Measurements from ENCODE around the gene NID1. TPM values are rescaled to one million over a fixed set of nuclear protein-coding genes. Genes with fewer than 3 reads are reported as not detected.

The NID1 gene
- total and polyA plus RNA-seq, 10 donors, result 6.8 to 178 (median 81.2) TPM

DNA sequence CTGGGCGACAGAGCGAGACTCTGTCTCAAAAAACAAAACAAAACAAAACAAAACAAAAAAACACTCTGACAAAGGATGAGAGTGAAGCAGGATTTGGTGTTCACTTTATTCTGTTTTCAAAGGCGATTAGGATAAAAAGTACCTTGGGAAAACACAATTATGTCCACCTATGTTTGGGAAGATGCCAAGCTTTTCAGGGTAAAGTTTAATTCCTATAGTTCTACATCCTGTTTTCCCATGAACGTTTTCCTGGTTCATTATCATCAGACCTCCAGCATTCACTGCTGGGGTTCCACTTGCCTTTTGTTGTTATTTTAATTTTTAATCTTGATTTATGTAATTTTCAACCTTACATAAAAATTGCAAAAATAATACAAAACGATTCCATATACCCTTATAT, 4.9 kb upstream of the NID1 start:
- Histone ChIP-seq H3K4me1 (peaks cover 4 to 30% (median 25%) of the 10 kb centered on the region in 6 donors), H3K27me3 (replicated peaks in 1 of 7) (peaks cover 0 to 13% (median 9%) of the 10 kb centered on the region in 7 donors), H3K36me3 (no peaks in the 10 kb centered on the region), H3K9me3 (peaks cover 0 to 14% (median 8%) of the 10 kb centered on the region in 8 donors), H3K27ac (no peak overlapping the region), H3K4me3 (no peak overlapping the region)
- TF ChIP-seq POLR2A (IDR thresholded peaks at IDR 0.05) (no peak), POLR2AphosphoS5 (IDR thresholded peaks at IDR 0.05) (no peak)
- TF ChIP-seq, protein P1, sequence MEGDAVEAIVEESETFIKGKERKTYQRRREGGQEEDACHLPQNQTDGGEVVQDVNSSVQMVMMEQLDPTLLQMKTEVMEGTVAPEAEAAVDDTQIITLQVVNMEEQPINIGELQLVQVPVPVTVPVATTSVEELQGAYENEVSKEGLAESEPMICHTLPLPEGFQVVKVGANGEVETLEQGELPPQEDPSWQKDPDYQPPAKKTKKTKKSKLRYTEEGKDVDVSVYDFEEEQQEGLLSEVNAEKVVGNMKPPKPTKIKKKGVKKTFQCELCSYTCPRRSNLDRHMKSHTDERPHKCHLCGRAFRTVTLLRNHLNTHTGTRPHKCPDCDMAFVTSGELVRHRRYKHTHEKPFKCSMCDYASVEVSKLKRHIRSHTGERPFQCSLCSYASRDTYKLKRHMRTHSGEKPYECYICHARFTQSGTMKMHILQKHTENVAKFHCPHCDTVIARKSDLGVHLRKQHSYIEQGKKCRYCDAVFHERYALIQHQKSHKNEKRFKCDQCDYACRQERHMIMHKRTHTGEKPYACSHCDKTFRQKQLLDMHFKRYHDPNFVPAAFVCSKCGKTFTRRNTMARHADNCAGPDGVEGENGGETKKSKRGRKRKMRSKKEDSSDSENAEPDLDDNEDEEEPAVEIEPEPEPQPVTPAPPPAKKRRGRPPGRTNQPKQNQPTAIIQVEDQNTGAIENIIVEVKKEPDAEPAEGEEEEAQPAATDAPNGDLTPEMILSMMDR (IDR thresholded peaks at IDR 0.05 in 8 of 11, conservative IDR thresholded peaks at IDR 0.05 in 3 of 11), result no peak
- WGBS, 5 donors, result 83 to 86% (median 84%) methylated on average over 5 of the region's 5 CpGs
- DNase-seq, result no peak
- intact Hi-C loops (cut with DNase I; ENCODE audit: low total_unique reads), result no loop called here

- Histone ChIP-seq H3K27ac (peak overlapping the region in 7 of 8 donors; percentile 15 to 93 (median 88)), H3K27me3 (replicated peaks in 1 of 7) (peaks cover 0 to 32% (median 22%) of the 10 kb centered on the region in 7 donors), H3K4me3 (peak overlapping the region in 1 of 8 donors; percentile 15), H3K36me3 (no peaks in the 10 kb centered on the region), H3K4me1 (peaks cover 4 to 44% (median 39%) of the 10 kb centered on the region in 6 donors), H3K9me3 (peaks cover 0 to 14% (median 8%) of the 10 kb centered on the region in 8 donors)
- intact Hi-C loops (cut with DNase I; ENCODE audit: low total_unique reads), result no loop called here
- WGBS, 5 donors, result 71 to 85% (median 77%) methylated on average over 12 of the region's 12 CpGs
- no peak for DNase-seq
- TF ChIP-seq POLR2AphosphoS5 (IDR thresholded peaks at IDR 0.05), result peak in 1 of 3 donors; percentile 67
- TF ChIP-seq, protein P1 (IDR thresholded peaks at IDR 0.05 in 8 of 11, conservative IDR thresholded peaks at IDR 0.05 in 3 of 11), result no peak
Observed at GRCh38 chr1:236067854-236068454, 3.1 kb upstream of the NID1 start.

DNA sequence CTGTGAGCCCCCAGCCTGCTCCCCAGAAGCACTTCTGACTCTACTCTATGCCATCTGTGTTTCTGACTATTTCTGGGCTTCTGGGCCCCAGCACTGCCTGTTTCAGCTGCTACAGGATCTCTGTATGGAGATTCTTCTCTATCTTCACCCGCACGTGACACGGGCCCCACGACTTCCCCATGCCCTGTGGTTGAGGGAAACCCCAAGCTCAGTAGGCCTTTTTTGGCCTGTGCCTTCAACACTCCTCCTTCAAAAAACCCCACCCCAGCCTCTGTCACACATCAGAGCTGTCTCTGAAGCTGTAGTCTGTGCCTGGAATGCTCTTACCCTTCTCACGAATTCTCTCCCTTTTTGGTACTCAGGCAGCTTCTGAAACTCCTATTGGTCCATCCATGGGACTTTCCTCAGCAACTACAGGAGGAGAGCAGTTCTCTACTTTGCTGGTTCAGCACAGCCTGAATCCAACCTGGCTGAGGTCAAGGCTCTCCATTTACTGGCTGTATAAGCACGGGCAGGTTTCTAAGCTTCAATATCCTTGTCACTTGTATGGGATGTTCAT, 2.0 kb upstream of the NID1 start:
- Histone ChIP-seq H3K9me3 (peaks cover 0 to 14% (median 8%) of the 10 kb centered on the region in 8 donors), H3K4me1 (peaks cover 4 to 44% (median 39%) of the 10 kb centered on the region in 6 donors), H3K36me3 (no peaks in the 10 kb centered on the region), H3K4me3 (peak overlapping the region in 1 of 8 donors; percentile 82), H3K27ac (peak overlapping the region in 7 of 8 donors; percentile 83 to 93 (median 88)), H3K27me3 (replicated peaks in 1 of 7) (peaks cover 0 to 40% (median 22%) of the 10 kb centered on the region in 7 donors)
- DNase-seq, result peak; percentile 92
- WGBS, 5 donors, result 24 to 46% (median 32%) methylated on average over 6 of the region's 6 CpGs
- no peak for TF ChIP-seq POLR2A (IDR thresholded peaks at IDR 0.05)
- TF ChIP-seq, protein P1 (IDR thresholded peaks at IDR 0.05 in 8 of 11, conservative IDR thresholded peaks at IDR 0.05 in 3 of 11), result no peak
- TF ChIP-seq POLR2AphosphoS5 (IDR thresholded peaks at IDR 0.05), result peak in 2 of 3 donors; percentile 50 to 61
- intact Hi-C loops (cut with DNase I; ENCODE audit: low total_unique reads), result no loop called here

DNA sequence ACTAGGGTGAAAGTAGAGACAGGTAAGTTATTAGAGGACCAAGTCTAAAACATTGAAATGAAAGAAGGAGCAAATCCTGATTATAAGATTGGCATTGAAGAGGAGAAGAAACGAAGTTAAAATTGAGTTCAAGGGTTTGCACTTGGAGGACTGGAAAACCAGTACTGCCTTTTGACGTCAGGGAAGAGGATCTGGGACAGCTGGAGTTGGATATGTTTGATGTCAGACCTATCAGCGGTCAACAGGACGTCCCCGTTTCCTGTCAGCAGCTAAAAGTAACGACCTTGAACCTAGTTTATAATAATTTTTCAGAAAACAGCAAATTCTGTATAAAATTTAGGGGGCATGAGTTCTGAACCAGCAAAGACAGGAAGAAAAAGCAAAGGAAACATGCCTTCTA, 1.2 kb upstream of the NID1 start:
- Histone ChIP-seq H3K27ac (peak overlapping the region in 7 of 8 donors; percentile 83 to 93 (median 88)), H3K4me1 (peaks cover 4 to 44% (median 39%) of the 10 kb centered on the region in 6 donors), H3K9me3 (peaks cover 0 to 9% (median 7%) of the 10 kb centered on the region in 8 donors), H3K36me3 (no peaks in the 10 kb centered on the region), H3K27me3 (replicated peaks in 1 of 7) (peaks cover 0 to 40% (median 22%) of the 10 kb centered on the region in 7 donors), H3K4me3 (peak overlapping the region in 3 of 8 donors; percentile 55 to 82 (median 77))
- no peak for DNase-seq
- WGBS, 5 donors, result 26 to 39% (median 34%) methylated on average over 6 of the region's 6 CpGs
- TF ChIP-seq POLR2A (IDR thresholded peaks at IDR 0.05) (no peak), POLR2AphosphoS5 (IDR thresholded peaks at IDR 0.05) (peak in 1 of 3 donors; percentile 71)
- TF ChIP-seq, protein P1 (IDR thresholded peaks at IDR 0.05 in 8 of 11, conservative IDR thresholded peaks at IDR 0.05 in 3 of 11), result no peak
- intact Hi-C loops (cut with DNase I; ENCODE audit: low total_unique reads), result no loop called here

Data from spleen (tissue), 11 donors.